GM21367 (cell line): ENCODE results near the gene YBX3.
A peak's percentile ranks its signal among the peaks of the same experiment; 100 is the strongest.
"Not testable (repeated sequence)": the region's sequence is repeated elsewhere in the genome, so short reads cannot be mapped to it uniquely, and the experiment has no call there.

ENCODE experiments used
- ATAC-seq: cut with Tn5 transposase; IDR thresholded peaks from one replicate; pipeline ENCODE4 v1.9.1; 2021; ENCODE audit not compliant: unreplicated experiment

The YBX3 gene

GRCh38 chr12:10722905-10723746, at the start of gene YBX3:
Gene YBX3, minus strand, starts transcription at chr12:10723323. Its CDS starts 212 bp downstream, at chr12:10723111.
- peak; percentile 43 for ATAC-seq

- ATAC-seq, result no peak
Measured at GRCh38 chr12:10771132-10771733, 48.1 kb upstream of the YBX3 start.

GRCh38 chr12:10759657-10760056, 36.5 kb upstream of the YBX3 start:
- no peak for ATAC-seq

- ATAC-seq, result no peak
Measured at GRCh38 chr12:10756194-10756593, 33.1 kb upstream of the YBX3 start.

- ATAC-seq, result no peak
Measured at GRCh38 chr12:10753059-10753458, 29.9 kb upstream of the YBX3 start.

GRCh38 chr12:10750385-10750727, 27.2 kb upstream of the YBX3 start:
- no peak for ATAC-seq

GRCh38 chr12:10749700-10750384, 26.7 kb upstream of the YBX3 start:
- ATAC-seq, result peak; percentile 92

- ATAC-seq, result no peak
Measured at GRCh38 chr12:10747730-10748129, 24.6 kb upstream of the YBX3 start.

- not testable (repeated sequence) for ATAC-seq
Measured at GRCh38 chr12:10743420-10743819, 20.3 kb upstream of the YBX3 start.

- no peak for ATAC-seq
Measured at GRCh38 chr12:10741845-10742244, 18.7 kb upstream of the YBX3 start.

- no peak for ATAC-seq
Measured at GRCh38 chr12:10740182-10740581, 17.1 kb upstream of the YBX3 start.

- no peak for ATAC-seq
Measured at GRCh38 chr12:10739157-10740118, 16.3 kb upstream of the YBX3 start.

- ATAC-seq, result no peak
Measured at GRCh38 chr12:10737249-10737648, 14.1 kb upstream of the YBX3 start.

GRCh38 chr12:10736463-10736862, 13.3 kb upstream of the YBX3 start:
- ATAC-seq, result no peak

GRCh38 chr12:10735428-10735827, 12.3 kb upstream of the YBX3 start:
- ATAC-seq, result no peak

- no peak for ATAC-seq
Measured at GRCh38 chr12:10732549-10732948, 9.4 kb upstream of the YBX3 start.

- ATAC-seq, result no peak
Measured at GRCh38 chr12:10732066-10732465, 8.9 kb upstream of the YBX3 start.

- ATAC-seq, result no peak
Measured at GRCh38 chr12:10730559-10730958, 7.4 kb upstream of the YBX3 start.

GRCh38 chr12:10728091-10728490, 5.0 kb upstream of the YBX3 start:
- ATAC-seq, result no peak

GRCh38 chr12:10726945-10727344, 3.8 kb upstream of the YBX3 start:
- ATAC-seq, result no peak

- ATAC-seq, result no peak
Measured at GRCh38 chr12:10725003-10725402, 1.9 kb upstream of the YBX3 start.
